HG02885 (cell line): ENCODE data around the gene ARHGAP23.

Experiments
- ATAC-seq: cut with Tn5 transposase; IDR thresholded peaks from one replicate; pipeline ENCODE4 v1.9.1; 2021; ENCODE audit warnings: mild to moderate bottlenecking; ENCODE audit not compliant: unreplicated experiment, poor library complexity

Gene ARHGAP23, protein sequence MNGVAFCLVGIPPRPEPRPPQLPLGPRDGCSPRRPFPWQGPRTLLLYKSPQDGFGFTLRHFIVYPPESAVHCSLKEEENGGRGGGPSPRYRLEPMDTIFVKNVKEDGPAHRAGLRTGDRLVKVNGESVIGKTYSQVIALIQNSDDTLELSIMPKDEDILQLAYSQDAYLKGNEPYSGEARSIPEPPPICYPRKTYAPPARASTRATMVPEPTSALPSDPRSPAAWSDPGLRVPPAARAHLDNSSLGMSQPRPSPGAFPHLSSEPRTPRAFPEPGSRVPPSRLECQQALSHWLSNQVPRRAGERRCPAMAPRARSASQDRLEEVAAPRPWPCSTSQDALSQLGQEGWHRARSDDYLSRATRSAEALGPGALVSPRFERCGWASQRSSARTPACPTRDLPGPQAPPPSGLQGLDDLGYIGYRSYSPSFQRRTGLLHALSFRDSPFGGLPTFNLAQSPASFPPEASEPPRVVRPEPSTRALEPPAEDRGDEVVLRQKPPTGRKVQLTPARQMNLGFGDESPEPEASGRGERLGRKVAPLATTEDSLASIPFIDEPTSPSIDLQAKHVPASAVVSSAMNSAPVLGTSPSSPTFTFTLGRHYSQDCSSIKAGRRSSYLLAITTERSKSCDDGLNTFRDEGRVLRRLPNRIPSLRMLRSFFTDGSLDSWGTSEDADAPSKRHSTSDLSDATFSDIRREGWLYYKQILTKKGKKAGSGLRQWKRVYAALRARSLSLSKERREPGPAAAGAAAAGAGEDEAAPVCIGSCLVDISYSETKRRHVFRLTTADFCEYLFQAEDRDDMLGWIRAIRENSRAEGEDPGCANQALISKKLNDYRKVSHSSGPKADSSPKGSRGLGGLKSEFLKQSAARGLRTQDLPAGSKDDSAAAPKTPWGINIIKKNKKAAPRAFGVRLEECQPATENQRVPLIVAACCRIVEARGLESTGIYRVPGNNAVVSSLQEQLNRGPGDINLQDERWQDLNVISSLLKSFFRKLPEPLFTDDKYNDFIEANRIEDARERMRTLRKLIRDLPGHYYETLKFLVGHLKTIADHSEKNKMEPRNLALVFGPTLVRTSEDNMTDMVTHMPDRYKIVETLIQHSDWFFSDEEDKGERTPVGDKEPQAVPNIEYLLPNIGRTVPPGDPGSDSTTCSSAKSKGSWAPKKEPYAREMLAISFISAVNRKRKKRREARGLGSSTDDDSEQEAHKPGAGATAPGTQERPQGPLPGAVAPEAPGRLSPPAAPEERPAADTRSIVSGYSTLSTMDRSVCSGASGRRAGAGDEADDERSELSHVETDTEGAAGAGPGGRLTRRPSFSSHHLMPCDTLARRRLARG (N-terminal part only)

DNA sequence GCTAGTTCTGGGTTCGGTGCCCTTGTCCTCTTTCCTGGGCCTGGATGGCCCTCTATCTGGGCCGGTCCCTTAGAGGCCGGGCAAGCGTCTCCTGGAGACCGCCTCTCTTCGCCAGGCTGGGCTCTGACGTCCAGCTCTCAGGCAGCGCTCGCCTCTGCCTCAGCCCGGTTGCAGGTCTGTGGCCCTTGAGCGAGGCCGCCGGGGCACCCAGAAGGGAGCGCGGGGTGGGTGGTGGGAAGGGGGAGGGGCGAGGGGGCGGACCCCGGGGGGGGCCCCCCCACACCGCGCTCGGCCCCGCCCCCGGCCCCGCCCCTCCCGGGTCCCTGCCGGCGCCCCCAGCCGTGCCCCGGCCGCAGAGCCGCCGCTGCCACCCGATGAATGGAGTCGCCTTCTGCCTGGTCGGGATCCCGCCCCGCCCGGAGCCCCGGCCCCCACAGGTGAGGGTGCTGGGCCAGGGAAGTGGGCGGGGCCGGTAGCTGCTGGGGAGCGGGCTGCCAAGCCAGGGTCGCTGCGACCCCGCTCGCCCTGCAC is at the start of gene ARHGAP23:
Gene ARHGAP23, plus strand, starts transcription at position 353 of the 531 bp plus-strand sequence. Its CDS starts 22 bp downstream, at position 375.
- ATAC-seq: no peak

DNA sequence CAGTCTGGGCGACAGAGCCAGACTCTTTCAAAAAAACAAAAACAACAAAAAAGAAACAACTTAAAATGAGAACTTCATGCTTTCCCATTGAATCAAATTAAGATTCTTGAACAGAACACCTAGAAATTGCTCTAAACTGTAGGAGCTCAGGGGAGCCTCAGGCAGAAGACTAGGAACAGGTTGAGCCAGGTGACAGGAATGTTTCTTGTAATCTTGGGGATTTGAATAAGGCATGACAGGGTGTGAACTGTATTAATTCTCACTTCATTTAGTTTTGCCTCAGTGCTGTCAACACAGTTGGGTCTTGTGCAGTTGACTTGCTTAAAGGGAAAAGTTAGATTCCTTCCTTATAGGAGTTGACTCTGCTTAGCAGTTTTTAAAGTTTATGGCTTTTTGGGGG is 48.8 kb upstream of the ARHGAP23 start:
- ATAC-seq: no peak

DNA sequence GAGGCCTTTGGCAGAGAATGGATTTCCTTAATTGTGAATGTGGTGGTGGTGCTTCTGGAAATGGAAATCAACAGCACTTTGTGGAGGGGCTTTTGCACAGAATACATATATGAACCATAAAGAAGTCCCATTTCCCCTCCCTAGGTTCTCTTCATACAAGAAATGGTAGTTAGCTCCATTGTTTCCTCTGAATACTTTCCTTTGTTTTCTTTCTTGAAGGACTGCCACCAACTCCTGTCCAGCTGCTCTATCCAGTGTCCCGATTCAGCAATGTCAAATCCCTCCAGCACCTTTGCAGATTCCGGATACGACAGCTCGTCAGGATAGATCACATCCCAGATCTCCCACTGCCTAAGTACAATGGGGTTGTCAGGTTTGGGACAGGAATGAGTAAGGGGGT is 33.2 kb upstream of the ARHGAP23 start:
- ATAC-seq: no peak

DNA sequence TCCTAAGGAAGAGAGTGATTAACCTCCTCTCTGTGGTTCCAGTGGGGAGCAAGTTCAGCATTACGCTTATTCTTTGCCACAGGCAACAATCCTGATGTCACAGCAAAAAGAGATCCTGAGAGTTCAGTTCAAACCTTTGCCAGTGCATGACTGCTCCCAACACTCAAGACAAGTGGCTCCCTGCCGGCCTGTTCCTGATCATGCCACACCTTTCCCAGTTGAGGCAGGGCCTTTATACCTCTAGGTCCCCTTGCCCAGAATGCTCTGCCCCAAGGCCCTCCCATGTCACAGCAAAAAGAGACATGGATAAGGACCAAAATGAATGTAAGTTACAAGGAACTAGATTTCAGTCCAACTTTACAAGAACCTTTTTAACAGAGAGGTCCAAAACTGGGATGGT is 31.0 kb upstream of the ARHGAP23 start:
- ATAC-seq: no peak

DNA sequence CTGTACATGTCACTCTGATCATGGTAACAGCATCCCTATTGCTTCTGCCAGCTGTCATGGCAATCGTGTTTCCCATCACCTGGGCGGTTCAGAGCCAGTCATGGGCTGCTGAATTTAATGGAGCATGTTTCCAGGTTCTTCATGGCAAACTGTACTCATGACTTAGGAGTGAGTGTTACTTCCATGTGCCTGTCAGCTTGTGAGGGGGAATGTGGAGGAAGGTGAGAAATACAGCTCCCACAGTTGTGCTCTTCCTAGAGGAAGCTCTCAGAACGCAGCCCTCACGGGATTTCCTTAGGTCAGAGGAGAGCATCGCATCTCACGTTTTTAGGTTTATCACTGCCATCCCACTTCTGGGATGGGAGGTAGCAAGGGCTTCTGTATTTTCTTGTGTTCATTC is 28.0 kb upstream of the ARHGAP23 start:
- ATAC-seq: no peak

DNA sequence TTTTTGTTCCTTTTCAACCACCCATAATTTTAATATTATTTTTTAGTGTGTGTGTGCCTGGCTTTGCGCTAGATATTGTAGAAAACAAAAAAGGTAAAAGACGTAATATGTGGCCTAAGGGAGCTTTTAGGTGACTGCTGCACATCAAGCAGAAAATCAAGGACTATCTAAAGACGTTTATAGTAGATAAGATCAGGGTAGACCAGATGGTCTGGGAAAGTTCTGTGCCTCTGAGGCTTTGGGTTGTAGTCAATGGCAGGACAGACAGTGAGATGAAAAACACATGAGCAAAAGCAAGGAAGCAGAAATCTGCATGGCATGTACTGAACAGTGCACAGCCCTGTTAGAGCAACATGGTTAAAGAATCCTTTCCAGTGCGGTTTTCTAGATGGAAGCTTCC is 26.8 kb upstream of the ARHGAP23 start:
- no peak for ATAC-seq

DNA sequence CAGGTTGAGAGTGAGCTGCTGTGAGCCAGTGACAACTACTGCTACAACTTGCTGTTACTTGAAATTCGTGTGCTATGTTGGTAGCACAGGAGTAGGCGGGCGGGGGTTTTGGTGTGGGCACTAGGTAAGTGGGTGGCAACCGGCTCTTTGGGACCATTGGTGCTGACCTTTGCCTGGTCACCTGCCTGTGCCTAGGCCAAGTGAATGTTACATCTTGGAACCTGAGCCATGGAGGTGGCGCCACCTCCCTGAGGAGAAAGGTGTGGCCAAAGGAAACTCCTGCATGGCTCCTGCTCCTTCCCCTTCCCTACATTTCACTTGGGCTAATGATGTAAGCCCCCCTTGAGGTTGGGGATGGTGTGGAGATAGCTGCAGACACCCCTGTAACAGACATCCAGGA is 25.4 kb upstream of the ARHGAP23 start:
- no peak for ATAC-seq

DNA sequence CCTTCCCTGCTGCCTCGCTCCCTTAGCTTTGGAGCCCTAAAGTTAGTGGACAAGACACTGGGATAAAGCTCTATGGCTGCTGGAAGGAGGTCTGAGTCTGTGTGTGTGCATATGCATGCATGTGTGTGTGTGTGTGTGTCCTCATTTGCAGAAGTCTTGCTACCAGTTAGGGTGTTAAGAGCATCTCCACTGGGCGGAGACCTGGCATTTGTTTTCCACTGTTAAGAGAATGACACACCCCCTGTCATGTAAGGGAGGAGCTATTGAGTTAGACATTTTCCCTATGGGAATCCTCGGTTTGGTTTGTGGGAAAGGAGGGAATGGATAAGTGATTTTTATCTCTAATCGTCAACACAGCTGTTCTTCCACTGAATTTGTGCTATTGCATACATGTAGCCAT is 24.8 kb upstream of the ARHGAP23 start:
- ATAC-seq: no peak

DNA sequence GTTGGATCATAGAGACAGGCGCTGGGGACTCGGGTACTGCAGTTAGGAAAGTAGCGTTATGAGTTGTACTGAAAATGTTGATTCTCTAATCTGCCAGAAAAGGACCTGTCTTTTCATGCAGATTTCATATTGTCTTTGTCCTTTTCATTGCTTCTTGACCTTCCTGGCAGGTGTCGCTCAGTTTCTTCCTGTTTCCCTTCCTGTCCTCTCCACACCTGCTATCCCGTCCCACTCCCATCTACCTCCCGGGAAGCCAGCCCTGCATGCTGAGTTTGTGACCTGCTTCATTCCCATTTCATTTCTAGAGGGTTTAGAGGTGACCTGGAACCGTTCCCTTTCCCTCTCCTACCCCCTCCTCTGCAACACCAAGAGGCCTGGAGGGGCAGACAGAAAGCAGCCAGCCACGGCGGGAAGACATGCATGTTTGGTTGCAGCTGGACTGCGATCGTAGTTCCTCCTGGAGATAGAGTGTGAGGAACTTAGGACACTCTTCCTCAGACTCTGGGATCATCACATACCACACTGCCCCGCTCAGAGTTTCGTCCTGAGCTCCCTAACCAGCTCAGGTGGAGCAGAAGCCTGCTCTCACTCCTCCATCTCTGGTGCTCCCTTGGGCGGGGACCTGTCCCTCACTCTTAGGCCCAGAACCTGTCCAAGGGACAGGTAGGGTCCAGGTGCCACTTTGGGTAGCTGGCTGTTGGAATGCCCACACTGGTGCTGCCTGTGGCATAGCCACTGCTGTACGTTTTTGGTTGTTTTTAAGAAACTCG is 23.9 kb upstream of the ARHGAP23 start:
- ATAC-seq: no peak

DNA sequence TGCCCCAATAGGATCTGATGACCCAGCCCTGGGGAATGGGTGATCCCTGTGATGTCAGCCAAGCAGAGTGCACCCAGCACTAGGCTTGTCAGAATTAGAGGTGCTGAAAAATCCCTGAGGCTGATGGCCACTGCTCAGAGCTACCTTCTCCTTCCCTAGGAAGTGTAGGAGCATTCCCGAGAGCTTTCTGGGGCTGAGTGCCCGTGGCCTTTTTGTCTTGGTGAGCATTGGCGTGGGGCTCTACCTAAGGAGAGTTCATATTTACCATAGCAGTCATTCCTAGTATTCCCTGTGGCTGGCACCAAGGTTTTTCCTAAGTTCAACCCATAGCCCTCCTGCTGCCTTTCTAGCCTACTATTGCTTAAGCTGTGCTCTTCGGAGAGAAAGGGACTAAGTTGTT is 22.6 kb upstream of the ARHGAP23 start:
- ATAC-seq: no peak

DNA sequence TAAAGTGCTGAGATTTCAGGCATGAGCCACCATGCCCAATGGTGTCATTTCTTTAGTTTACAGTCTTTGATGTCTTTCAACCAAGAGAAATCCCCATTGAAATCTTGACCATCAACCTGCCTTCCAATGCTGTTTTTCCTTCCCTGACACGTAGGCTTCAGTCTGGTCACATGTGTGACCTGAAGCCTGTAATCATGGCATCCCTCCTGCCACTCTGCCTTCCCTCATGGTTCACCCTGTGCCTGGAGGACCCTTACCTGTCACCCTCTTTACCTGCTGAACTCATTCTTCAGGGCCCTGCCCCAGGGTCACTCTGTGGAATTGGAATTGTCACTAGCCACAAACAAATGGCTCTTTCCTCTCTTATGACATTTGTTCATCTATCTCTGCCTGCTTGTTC is 18.1 kb upstream of the ARHGAP23 start:
- no peak for ATAC-seq

DNA sequence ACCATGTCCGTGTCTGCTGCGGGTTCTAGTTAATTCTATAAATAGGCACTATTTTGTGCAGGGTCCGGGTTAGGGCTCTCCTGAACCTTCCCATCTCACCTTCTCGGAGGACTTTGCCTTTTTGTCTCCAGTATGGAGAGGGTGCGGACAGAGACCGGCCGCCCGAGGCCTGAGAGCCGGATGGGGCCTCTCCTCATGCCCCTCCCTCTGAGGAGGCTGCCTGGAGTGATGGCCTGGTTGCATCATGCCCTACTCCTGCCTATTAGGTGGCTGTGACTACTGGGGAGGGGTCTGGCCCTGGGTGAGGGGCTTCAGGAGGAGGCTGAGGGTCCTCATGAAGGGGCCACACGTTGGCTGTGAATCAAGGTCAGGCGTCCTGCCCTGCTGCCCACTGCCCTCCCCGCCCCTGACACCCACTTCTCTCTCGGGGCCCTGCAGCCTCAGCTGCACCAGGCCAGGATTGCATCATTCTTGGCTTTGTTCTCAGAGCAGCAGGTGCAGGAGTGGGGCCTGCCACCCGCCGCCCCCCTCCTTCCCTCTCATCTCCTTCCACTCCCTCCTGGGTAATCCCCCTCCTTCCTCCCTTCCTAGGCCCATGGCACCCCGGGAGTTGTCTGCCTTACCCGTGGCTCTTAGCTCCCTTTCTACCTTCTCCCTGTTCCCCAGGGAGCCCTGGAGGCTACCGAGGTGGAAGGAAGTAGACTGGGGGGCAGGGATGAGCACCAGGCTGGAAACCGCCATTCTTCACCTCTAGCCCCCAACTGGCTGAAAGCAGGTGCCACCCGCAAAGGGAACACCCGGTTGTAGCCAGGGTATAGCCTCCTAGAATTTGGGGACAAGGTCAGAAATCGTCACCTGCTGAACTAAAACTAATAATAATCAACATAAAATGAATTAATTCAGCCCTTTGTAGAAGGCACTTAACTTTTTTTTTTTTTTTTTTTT is 12.7 kb upstream of the ARHGAP23 start:
- no peak for ATAC-seq

DNA sequence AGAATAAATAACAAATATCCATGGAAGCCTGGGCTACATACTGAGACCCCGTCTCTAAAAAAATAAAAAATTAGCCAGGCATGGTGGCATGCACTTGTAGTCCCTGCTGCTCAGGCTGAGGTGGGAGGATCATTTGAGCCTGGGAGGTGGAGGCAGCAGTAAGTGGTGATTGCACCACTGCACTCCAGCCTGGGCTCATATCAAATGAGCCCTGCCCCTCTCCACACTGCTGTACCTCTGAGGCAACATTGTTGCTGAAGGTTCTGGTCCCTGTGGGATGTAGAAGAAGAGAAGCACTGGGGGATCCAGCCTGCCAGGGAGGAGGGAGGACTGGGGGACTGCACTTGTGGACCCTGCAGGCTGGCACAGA is 11.4 kb upstream of the ARHGAP23 start:
- no peak for ATAC-seq

DNA sequence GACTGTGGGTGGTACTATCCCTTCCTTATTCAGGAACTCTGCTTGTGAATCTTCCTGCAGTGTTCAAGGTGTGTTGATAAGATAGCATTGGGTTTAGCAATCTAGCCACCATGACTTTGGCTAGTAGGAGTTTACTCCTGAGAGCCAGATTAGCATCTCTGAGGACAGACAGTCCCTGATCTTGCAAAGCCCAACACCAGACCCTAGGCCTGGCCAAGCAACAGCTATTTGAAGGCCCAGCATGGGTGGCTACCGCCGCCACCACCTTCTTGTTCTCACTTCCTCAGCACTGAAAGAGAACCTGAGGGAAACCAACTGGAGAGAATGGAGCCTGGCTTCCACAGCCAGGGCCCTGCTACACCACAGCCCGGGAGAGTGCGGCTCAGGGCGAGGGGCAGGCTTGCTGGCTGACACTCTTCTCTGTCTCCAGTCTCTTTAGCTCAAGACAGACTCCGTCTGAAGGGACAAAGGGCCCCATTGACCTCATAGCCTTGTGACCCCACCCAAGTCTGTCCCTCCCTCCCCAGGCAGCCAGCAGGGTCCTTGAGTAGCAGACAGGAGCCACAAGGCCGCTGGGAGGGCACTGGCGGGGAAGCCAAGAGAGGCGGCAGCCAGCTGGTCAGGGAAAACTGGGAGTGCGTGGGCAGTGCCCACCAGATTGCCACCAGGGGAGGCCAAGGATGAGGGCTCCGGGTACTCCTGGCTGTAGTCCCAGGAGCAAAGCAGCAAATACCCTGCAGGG is 10.9 kb upstream of the ARHGAP23 start:
- ATAC-seq: no peak

DNA sequence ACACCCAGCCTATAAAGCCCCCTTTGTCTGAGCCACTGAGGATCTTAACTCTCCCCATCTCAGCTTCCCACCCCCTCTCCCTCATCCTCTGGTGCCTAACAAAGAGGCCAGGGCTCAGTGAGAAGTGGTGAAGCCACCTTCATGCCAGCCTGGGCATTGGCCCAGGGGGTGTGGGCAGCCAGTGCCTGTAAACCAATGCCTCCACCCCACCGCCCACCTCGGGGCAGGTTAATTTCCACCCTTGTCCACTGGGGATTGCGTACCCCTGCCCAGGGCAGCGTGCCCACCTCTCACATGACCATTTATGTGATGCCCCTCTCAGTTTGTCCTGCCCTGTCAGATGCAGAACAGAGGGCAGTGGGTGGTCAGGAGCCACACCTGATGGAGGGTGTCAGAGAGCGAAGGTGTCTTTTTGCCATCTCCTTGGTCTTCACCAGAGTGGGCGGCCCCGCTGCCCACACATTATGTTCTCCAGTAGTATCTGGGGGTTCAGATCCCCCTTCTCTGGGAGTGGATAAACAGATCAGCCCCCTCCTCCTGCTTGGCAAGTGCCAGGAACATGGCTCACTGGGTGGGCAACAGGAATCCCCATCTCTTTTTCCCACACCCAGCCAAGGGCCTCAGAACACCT is 10.1 kb upstream of the ARHGAP23 start:
- ATAC-seq: no peak

DNA sequence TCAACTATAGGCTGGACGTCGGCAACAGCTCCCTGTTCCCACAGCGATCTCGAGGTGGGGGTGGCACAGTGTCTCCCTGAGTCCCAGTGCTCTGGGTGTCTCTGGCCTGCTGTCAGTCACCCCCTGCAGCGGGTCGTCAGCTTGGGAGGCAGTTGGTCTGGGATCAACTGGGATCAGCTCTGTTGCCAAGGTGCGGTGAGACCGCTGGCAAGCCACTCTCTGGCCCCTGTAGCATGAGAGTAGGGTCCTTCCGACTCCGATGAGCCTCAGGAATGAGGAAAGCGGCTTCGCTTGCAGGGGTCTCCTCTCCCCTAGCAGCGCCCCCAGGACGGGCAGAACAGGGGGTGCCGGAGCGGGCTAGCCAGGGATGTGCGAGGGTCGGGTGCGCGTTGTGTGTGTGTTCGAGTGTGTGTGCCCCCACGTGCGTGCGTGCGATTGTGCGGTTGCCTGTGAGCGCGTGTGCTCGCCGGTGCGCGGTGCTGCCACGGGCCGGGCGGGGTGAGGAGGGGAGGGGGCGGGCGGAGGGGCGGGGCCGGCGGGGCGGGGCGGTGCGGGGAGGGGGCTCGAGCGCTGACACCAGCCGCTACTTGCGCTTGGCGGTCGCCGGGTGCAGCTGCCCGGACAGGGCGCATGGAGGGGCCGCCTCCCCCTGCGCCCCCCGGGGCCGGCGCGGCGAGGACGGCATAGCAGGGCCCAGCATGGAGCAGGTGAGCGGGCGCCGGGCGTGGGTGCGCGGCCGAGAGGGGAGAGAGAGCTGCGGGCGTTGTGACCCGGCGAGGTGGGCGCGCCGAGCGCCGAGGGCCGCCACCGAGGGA is 9.4 kb upstream of the ARHGAP23 start:
- ATAC-seq: no peak
